ENCODE results near the gene LRRC40.
"Not testable (repeated sequence)": the region's sequence is repeated elsewhere in the genome, so short reads cannot be mapped to it uniquely, and the experiment has no call there.

The LRRC40 gene

GRCh38 chr1:70195342-70195741 lies 10.0 kb downstream of the LRRC40 start:
- no peak for TF ChIP-seq CTCF (IDR thresholded peaks at IDR 0.05; ENCODE audit: insufficient read depth, low read length, missing control alignments)
- ChIA-PET CTCF (no interaction called here), POLR2A (no interaction called here)
- H3K4me3 ChIP-seq (ENCODE audit: low read depth, low read length) = no peak overlapping the region
- DNase-seq (ENCODE audit: low read depth, low spot score) = no peak

DNA sequence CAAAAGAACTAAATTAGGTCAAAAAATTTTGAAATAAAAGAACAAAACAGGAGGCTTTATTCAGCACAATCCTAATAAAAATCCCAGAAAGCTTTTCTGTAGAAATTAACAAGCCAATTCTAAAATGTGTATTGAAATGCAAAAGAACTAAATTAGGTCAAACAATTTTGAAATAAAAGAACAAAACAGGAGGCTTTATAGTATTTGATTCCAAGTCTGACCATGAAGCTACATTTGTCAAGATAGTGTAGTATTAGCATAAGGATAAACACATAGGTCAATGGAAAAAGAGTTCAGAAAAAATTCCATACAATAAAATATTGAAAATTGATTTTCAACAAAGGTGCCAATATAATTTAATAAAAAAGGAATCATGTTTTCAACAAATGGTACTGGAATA lies 10.8 kb downstream of the LRRC40 start:
- POLR2A ChIA-PET = no interaction called here
- DNase-seq (ENCODE audit: low read depth, low spot score) = no peak
- no peak for TF ChIP-seq CTCF (IDR thresholded peaks at IDR 0.05; ENCODE audit: insufficient read depth, low read length, missing control alignments)
- H3K4me3 ChIP-seq (ENCODE audit: low read depth, low read length) = no peak overlapping the region
- CTCF ChIA-PET = no interaction called here

DNA sequence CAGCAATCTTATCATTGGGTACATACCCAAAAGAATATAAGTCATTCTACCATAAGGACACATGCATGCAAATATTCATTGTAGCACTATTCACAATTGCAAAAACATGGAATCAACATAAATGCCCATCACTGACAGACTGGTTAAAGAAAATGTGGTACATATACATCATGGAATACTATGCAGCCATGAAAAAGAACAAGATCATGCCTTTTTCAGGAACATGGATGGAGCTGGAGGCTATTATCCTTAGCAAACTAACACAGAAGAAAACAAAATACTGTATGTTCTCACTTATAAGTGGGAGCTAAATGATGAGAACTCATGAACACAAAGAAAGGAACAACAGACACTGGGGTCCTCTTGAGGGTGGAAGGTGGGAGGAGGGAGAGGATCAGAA lies 12.9 kb downstream of the LRRC40 start:
- POLR2A ChIA-PET; DNase-seq (ENCODE audit: low read depth, low spot score); H3K4me3 ChIP-seq (ENCODE audit: low read depth, low read length); CTCF ChIA-PET: not testable (repeated sequence)

- no peak for TF ChIP-seq CTCF (IDR thresholded peaks at IDR 0.05; ENCODE audit: insufficient read depth, low read length, missing control alignments)
- POLR2A ChIA-PET = no interaction called here
- CTCF ChIA-PET = interaction anchor here (0.6 to 1.1 kb wide), 4 partner anchors 47 to 537 kb away, joined by 3 to 4 read pairs (median 3); no protein-coding TSS in a partner anchor
- no peak overlapping the region for H3K4me3 ChIP-seq (ENCODE audit: low read depth, low read length)
- DNase-seq (ENCODE audit: low read depth, low spot score) = no peak
Observed at GRCh38 chr1:70190180-70190579, 15.2 kb downstream of the LRRC40 start.

GRCh38 chr1:70188522-70188921 lies 16.9 kb downstream of the LRRC40 start:
- TF ChIP-seq CTCF (IDR thresholded peaks at IDR 0.05; ENCODE audit: insufficient read depth, low read length, missing control alignments) = no peak
- ChIA-PET CTCF (no interaction called here), POLR2A (no interaction called here)
- no peak overlapping the region for H3K4me3 ChIP-seq (ENCODE audit: low read depth, low read length)
- no peak for DNase-seq (ENCODE audit: low read depth, low spot score)

DNA sequence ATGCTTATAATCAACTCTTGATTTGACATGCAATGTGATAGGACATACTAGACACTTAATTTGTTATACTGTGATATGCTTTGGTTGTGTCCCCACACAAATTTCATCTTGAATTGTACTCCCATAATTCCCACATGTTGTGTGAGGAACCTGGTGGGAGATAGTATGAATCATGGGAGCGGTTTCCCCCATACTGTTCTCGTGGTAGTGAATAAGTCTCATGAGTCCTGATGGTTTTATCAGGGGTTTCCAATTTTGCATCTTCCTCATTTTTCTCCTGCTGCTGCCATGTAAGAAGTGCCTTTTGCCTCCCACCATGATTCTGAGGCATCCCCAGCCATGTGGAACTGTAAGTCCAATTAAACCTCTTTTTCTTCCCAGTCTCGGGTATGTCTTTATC lies 20.2 kb downstream of the LRRC40 start:
- DNase-seq (ENCODE audit: low read depth, low spot score); H3K4me3 ChIP-seq (ENCODE audit: low read depth, low read length); CTCF ChIA-PET; POLR2A ChIA-PET: not testable (repeated sequence)

DNA sequence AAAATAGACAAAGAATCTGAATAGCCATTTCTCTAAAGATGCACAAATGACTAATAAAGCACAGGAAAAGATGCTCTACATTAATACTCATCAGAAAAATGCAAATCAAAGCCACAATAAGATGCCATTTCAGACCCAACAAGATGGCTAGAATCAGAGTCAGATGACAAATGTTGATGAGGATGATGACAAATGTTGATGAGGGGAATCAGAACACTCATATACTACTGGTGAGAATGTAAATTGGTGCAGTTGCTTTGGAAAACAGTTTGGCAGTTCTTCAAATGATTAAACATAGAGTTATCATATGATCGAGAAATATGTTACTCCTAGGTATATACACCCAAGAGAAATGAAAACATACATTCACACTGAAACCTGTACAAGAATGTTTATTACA lies 33.9 kb downstream of the LRRC40 start:
- no peak for DNase-seq (ENCODE audit: low read depth, low spot score)
- TF ChIP-seq CTCF (IDR thresholded peaks at IDR 0.05; ENCODE audit: insufficient read depth, low read length, missing control alignments) = no peak

More for the DNA sequence above, 33.9 kb downstream of the LRRC40 start:
- ChIA-PET POLR2A (no interaction called here), CTCF (no interaction called here)
- no peak overlapping the region for H3K4me3 ChIP-seq (ENCODE audit: low read depth, low read length)
